ENCODE results near the gene ZNF677. TPM values are rescaled to one million over a fixed set of nuclear protein-coding genes. Genes with fewer than 3 reads are reported as not detected.
A peak's percentile ranks its signal among the peaks of the same experiment; 100 is the strongest.
"Not testable (repeated sequence)": the region's sequence is repeated elsewhere in the genome, so short reads cannot be mapped to it uniquely, and the experiment has no call there.

The ZNF677 gene
- total and polyA plus RNA-seq, 4 donors = 6.7 to 44.7 (median 10.2) TPM

DNA sequence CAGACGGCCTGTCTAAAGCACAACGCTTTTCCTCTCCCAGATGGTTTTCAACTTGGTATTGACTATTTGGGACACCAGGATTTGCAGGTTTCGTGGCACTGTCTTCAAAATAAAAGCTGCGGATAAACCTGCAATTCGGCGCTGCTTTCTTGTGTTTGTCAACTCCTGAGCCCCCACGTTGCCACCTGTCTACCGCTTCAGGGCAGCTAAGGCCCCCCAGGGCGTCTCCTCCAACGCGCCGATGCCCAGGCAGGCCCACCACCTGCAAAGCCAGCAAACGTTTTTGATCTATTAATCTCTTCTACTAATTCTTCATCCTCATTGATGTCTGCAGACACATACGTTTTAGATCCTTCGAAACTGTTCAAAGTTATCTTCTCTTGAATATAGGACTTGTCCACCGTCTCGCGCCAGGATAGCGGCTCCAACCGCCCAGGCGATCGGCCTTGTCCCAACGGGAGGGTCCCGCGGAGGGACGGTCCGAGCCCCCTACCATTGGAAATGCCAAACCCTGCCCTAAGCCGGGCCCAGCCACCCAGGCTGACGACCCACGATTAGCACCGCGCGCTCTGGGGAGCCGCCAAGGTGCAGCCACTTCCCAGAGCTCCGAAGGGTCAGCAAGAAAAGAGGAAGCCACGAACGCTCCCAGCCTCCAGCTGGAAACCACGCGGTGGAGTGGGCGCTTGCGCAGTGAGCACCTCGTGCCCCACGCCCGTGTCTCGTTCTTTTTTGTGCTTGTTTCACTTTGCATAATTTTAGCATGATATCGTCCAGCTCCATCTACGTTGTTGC, 36.3 kb upstream of the ZNF677 start:
- DNase-seq (no peak), ATAC-seq (ENCODE audit: insufficient read depth, low FRiP score) (no peak)
- Histone ChIP-seq H3K27ac (ENCODE audit: low read depth in 1 of 2, low read length in 1 of 2) (no peak overlapping the region), H3K9me3 (ENCODE audit: control insufficient read depth in 4 of 4, insufficient read depth in 3 of 4, low read length in 3 of 4) (peaks cover 0 to 20% (median 11%) of the 10 kb centered on the region in 4 donors), H3K4me3 (no peak overlapping the region), H3K4me1 (ENCODE audit: control insufficient read depth in 5 of 5, insufficient read depth in 5 of 5, low read length in 5 of 5) (no peaks in the 10 kb centered on the region), H3K36me3 (ENCODE audit: control insufficient read depth in 4 of 4, insufficient read depth in 4 of 4, low read length in 4 of 4) (no peaks in the 10 kb centered on the region), H3K9ac (ENCODE audit: insufficient read depth in 1 of 2, low read length in 2 of 2) (no peak overlapping the region), H3K27me3 (ENCODE audit: control insufficient read depth in 3 of 3, insufficient read depth in 3 of 3, low read length in 2 of 3) (no peaks in the 10 kb centered on the region)
- TF ChIP-seq, protein P1, sequence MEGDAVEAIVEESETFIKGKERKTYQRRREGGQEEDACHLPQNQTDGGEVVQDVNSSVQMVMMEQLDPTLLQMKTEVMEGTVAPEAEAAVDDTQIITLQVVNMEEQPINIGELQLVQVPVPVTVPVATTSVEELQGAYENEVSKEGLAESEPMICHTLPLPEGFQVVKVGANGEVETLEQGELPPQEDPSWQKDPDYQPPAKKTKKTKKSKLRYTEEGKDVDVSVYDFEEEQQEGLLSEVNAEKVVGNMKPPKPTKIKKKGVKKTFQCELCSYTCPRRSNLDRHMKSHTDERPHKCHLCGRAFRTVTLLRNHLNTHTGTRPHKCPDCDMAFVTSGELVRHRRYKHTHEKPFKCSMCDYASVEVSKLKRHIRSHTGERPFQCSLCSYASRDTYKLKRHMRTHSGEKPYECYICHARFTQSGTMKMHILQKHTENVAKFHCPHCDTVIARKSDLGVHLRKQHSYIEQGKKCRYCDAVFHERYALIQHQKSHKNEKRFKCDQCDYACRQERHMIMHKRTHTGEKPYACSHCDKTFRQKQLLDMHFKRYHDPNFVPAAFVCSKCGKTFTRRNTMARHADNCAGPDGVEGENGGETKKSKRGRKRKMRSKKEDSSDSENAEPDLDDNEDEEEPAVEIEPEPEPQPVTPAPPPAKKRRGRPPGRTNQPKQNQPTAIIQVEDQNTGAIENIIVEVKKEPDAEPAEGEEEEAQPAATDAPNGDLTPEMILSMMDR (IDR thresholded peaks at IDR 0.05; ENCODE audit: control extremely low read depth, extremely low read depth) = no peak
- WGBS, 2 donors = 90 to 93% methylated on average over 47 of the region's 47 CpGs

DNA sequence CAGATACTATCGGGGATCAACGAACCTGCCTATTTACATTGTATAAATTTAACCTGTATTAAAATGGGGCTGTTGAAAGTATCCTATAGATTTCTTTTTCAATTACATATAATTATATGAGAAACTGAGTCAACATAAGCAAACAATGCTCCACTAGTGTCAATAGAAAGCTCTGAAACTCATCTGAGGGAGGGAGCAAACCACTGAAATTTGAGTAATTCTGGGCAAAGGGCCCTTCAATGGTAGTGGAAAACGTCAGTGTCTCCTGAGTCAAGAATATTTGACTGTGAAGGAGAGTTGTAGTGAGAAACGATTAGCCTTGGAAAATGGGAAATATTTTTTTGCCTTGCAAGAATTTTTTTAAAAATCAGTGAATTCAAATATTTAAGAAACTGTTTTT, 30.4 kb upstream of the ZNF677 start:
- Histone ChIP-seq H3K9me3 (ENCODE audit: control insufficient read depth in 4 of 4, insufficient read depth in 3 of 4, low read length in 3 of 4) (peaks cover 0 to 7% (median 0%) of the 10 kb centered on the region in 4 donors), H3K4me3 (no peak overlapping the region), H3K4me1 (ENCODE audit: control insufficient read depth in 5 of 5, insufficient read depth in 5 of 5, low read length in 5 of 5) (no peaks in the 10 kb centered on the region), H3K27ac (ENCODE audit: low read depth in 1 of 2, low read length in 1 of 2) (no peak overlapping the region), H3K27me3 (ENCODE audit: control insufficient read depth in 3 of 3, insufficient read depth in 3 of 3, low read length in 2 of 3) (no peaks in the 10 kb centered on the region), H3K36me3 (ENCODE audit: control insufficient read depth in 4 of 4, insufficient read depth in 4 of 4, low read length in 4 of 4) (no peaks in the 10 kb centered on the region), H3K9ac (ENCODE audit: insufficient read depth in 1 of 2, low read length in 2 of 2) (no peak overlapping the region)
- DNase-seq = peak in 1 of 3 donors; percentile 17
- WGBS, 2 donors = 65 to 80% methylated on average over 4 of the region's 4 CpGs
- TF ChIP-seq, protein P1 (IDR thresholded peaks at IDR 0.05; ENCODE audit: control extremely low read depth, extremely low read depth) = no peak
- no peak for ATAC-seq (ENCODE audit: insufficient read depth, low FRiP score)

DNA sequence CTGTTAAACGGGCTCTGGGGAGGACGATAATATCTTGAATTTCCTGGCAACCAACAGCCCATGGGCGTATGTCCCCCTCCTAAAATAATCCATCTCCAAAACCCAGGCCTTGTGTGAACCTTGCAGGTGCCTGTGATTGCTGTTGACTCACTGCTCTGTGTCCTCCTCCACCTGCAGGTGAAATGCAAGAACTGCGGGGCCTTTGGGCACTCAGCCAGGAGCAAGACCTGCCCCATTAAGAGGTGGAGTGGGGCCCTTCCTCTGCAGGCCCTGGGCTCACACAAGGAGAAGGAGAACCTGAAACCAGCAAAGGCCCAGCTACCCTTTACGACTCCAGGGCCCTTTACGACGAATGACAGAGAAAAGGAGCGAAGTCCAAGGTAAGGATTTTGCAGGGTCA, 27.3 kb upstream of the ZNF677 start:
- not testable (repeated sequence) for H3K4me3 ChIP-seq; H3K27ac ChIP-seq (ENCODE audit: low read depth in 1 of 2, low read length in 1 of 2); H3K9me3 ChIP-seq (ENCODE audit: control insufficient read depth in 4 of 4, insufficient read depth in 3 of 4, low read length in 3 of 4); H3K36me3 ChIP-seq (ENCODE audit: control insufficient read depth in 4 of 4, insufficient read depth in 4 of 4, low read length in 4 of 4); H3K27me3 ChIP-seq (ENCODE audit: control insufficient read depth in 3 of 3, insufficient read depth in 3 of 3, low read length in 2 of 3); H3K9ac ChIP-seq (ENCODE audit: insufficient read depth in 1 of 2, low read length in 2 of 2); H3K4me1 ChIP-seq (ENCODE audit: control insufficient read depth in 5 of 5, insufficient read depth in 5 of 5, low read length in 5 of 5); ATAC-seq (ENCODE audit: insufficient read depth, low FRiP score)
- 40 to 60% methylated on average over 1 to 2 of the region's 8 CpGs for WGBS, 2 donors
- peak in 2 of 3 donors; percentile 20 to 40 for DNase-seq

DNA sequence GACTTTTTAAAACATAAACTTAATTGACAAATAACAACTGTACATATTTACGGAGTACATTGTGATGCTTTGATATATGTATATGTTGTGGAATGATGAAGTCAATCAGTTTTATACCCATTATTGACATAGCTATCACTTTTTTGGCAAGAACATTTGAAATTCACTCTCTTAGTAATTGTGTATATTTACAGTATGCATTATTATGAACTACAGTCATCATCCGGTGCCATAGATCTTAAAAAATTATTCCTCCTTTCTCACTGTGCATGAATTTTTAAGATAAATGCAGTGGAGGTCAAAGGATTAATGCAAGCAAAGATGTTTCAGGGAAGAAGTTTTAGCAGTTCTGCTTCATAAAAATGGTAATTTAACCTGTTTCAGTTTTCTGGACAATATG, 20.8 kb upstream of the ZNF677 start:
- Histone ChIP-seq H3K9me3 (ENCODE audit: control insufficient read depth in 4 of 4, insufficient read depth in 3 of 4, low read length in 3 of 4) (peaks cover 0 to 31% (median 0%) of the 10 kb centered on the region in 4 donors), H3K4me1 (ENCODE audit: control insufficient read depth in 5 of 5, insufficient read depth in 5 of 5, low read length in 5 of 5) (no peaks in the 10 kb centered on the region), H3K36me3 (ENCODE audit: control insufficient read depth in 4 of 4, insufficient read depth in 4 of 4, low read length in 4 of 4) (no peaks in the 10 kb centered on the region), H3K27me3 (ENCODE audit: control insufficient read depth in 3 of 3, insufficient read depth in 3 of 3, low read length in 2 of 3) (peaks cover 0 to 6% (median 5%) of the 10 kb centered on the region in 3 donors), H3K4me3 (no peak overlapping the region), H3K9ac (ENCODE audit: insufficient read depth in 1 of 2, low read length in 2 of 2) (no peak overlapping the region), H3K27ac (ENCODE audit: low read depth in 1 of 2, low read length in 1 of 2) (no peak overlapping the region)
- TF ChIP-seq, protein P1 (IDR thresholded peaks at IDR 0.05; ENCODE audit: control extremely low read depth, extremely low read depth) = no peak
- DNase-seq (no peak), ATAC-seq (ENCODE audit: insufficient read depth, low FRiP score) (no peak)
- 92 to 96% methylated on average over 2 of the region's 2 CpGs for WGBS, 2 donors

Measured in lung (tissue), 12 donors.